ENCODE data around the gene TXNDC16. TPM values are rescaled to one million over a fixed set of nuclear protein-coding genes. Genes with fewer than 3 reads are reported as not detected.
"Not testable (repeated sequence)": the region's sequence is repeated elsewhere in the genome, so short reads cannot be mapped to it uniquely, and the experiment has no call there.

The TXNDC16 gene
- total and polyA plus RNA-seq, 2 donors (not counting 1 experiment from before 2014, with no cell fraction given): 0.75 to 7.0 TPM

DNA sequence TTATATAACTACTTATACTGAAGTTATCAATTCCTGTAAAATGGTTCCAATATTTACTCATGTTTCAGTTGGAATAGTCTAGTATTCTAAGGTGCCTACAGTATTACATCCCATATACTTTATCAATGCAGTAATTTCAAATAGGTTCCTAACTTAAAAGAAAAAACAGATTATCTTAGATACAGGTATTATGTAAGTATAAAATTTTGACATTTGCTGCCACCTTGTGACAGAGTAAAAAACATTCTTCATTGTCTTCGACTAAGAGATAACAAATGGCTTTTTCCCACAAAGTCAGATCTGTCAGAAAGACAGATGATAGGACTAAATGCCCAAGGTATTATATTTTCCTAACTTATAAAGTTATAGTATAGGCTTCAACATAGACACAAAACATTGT, 78.7 kb downstream of the TXNDC16 start:
- ChIA-PET POLR2A (no interaction called here), CTCF (interaction anchor here (0.8 to 1.0 kb wide), 4 partner anchors 37 to 183 kb away, joined by 3 to 7 read pairs (median 4); no protein-coding TSS in a partner anchor)
- Histone ChIP-seq H3K4me3 (ENCODE audit: control extremely low read depth in 1 of 5, extremely low read depth in 1 of 5, insufficient read depth in 1 of 5, low read depth in 2 of 5, low read length in 4 of 5) (no peak overlapping the region), H3K9me3 (ENCODE audit: control extremely low read depth in 1 of 3, control insufficient read depth in 2 of 3, insufficient read depth in 1 of 3, low read length in 2 of 3) (no peaks in the 10 kb centered on the region), H3K27me3 (replicated peaks in 1 of 4; ENCODE audit: control extremely low read depth in 1 of 4, control insufficient read depth in 3 of 4, insufficient read depth in 4 of 4, low read length in 3 of 4) (no peaks in the 10 kb centered on the region), H4K20me1 (ENCODE audit: control insufficient read depth, insufficient read depth, low read length, poor library complexity, severe bottlenecking) (no peaks in the 10 kb centered on the region), H3K4me1 (ENCODE audit: control insufficient read depth in 2 of 2, insufficient read depth in 2 of 2, low read length in 2 of 2) (no peaks in the 10 kb centered on the region), H3K4me2 (replicated peaks; ENCODE audit: low read depth, low read length, poor library complexity, severe bottlenecking) (no peak overlapping the region), H3K9ac (ENCODE audit: low read length) (no peak overlapping the region), H3K27ac (ENCODE audit: low read length in 2 of 2) (no peak overlapping the region), H3K79me2 (ENCODE audit: control insufficient read depth, insufficient read depth, low read length) (no peaks in the 10 kb centered on the region), H3K36me3 (replicated peaks in 1 of 2; ENCODE audit: control extremely low read depth in 1 of 2, control insufficient read depth in 1 of 2, extremely low read depth in 1 of 2, insufficient read depth in 2 of 2, low read length in 1 of 2) (peaks cover 0 to 2% of the 10 kb centered on the region in 2 experiments), H2AFZ (ENCODE audit: insufficient read depth, low read depth, low read length, poor library complexity, severe bottlenecking) (no peak overlapping the region)
- DNase-seq (peak; percentile 50), ATAC-seq (ENCODE audit: low read depth) (no peak)
- no peak overlapping the region for H3K27ac Mint-ChIP-seq
- intact Hi-C loops (cut with micrococcal nuclease): loop anchor here (1.0 to 5.0 kb wide), 2 partner anchors 174 to 476 kb away; no protein-coding TSS in a partner anchor
- WGBS (ENCODE audit: insufficient coverage): no CpG with 5 or more reads among the region's 1 CpG
- no peaks in the 10 kb centered on the region for H3K9me3 Mint-ChIP-seq (ENCODE audit: insufficient read depth)
- H3K4me1 Mint-ChIP-seq: no peaks in the 10 kb centered on the region
- no peak for TF ChIP-seq EZH2 (IDR thresholded peaks at IDR 0.05; ENCODE audit: borderline replicate concordance, insufficient read depth, low read depth, low read length, poor library complexity, severe bottlenecking)
- TF ChIP-seq, protein P1, sequence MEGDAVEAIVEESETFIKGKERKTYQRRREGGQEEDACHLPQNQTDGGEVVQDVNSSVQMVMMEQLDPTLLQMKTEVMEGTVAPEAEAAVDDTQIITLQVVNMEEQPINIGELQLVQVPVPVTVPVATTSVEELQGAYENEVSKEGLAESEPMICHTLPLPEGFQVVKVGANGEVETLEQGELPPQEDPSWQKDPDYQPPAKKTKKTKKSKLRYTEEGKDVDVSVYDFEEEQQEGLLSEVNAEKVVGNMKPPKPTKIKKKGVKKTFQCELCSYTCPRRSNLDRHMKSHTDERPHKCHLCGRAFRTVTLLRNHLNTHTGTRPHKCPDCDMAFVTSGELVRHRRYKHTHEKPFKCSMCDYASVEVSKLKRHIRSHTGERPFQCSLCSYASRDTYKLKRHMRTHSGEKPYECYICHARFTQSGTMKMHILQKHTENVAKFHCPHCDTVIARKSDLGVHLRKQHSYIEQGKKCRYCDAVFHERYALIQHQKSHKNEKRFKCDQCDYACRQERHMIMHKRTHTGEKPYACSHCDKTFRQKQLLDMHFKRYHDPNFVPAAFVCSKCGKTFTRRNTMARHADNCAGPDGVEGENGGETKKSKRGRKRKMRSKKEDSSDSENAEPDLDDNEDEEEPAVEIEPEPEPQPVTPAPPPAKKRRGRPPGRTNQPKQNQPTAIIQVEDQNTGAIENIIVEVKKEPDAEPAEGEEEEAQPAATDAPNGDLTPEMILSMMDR (IDR thresholded peaks at IDR 0.05): peak; percentile 50
- no peak overlapping the region for H3K4me3 Mint-ChIP-seq
- H3K27me3 Mint-ChIP-seq: no peaks in the 10 kb centered on the region

DNA sequence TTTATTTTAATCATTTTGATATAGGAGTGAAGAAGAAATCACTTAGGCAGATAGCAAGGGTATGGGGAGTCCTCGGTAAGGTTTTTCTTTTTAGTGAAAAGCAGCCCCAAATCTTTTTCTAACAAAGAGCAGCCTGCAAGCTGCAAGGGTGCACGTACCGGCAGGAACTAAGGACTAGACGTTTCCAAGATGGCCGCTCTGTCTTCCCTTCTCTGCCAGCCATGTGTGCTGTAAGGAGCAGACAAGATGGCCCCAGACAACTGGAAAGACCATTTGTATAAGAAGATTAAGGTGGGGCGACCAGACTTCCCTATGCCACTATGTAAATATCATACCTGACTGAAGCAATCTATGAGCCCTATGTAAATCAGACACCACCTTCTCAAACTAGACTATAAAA, 79.6 kb downstream of the TXNDC16 start:
- Histone ChIP-seq H3K9ac (ENCODE audit: low read length) (no peak overlapping the region), H4K20me1 (ENCODE audit: control insufficient read depth, insufficient read depth, low read length, poor library complexity, severe bottlenecking) (no peaks in the 10 kb centered on the region), H3K4me1 (ENCODE audit: control insufficient read depth in 2 of 2, insufficient read depth in 2 of 2, low read length in 2 of 2) (no peaks in the 10 kb centered on the region), H3K4me2 (replicated peaks; ENCODE audit: low read depth, low read length, poor library complexity, severe bottlenecking) (no peak overlapping the region), H3K4me3 (ENCODE audit: control extremely low read depth in 1 of 5, extremely low read depth in 1 of 5, insufficient read depth in 1 of 5, low read depth in 2 of 5, low read length in 4 of 5) (no peak overlapping the region), H3K36me3 (replicated peaks in 1 of 2; ENCODE audit: control extremely low read depth in 1 of 2, control insufficient read depth in 1 of 2, extremely low read depth in 1 of 2, insufficient read depth in 2 of 2, low read length in 1 of 2) (peaks cover 0 to 2% of the 10 kb centered on the region in 2 experiments), H3K79me2 (ENCODE audit: control insufficient read depth, insufficient read depth, low read length) (no peaks in the 10 kb centered on the region), H3K27me3 (replicated peaks in 1 of 4; ENCODE audit: control extremely low read depth in 1 of 4, control insufficient read depth in 3 of 4, insufficient read depth in 4 of 4, low read length in 3 of 4) (no peaks in the 10 kb centered on the region), H3K27ac (ENCODE audit: low read length in 2 of 2) (no peak overlapping the region), H2AFZ (ENCODE audit: insufficient read depth, low read depth, low read length, poor library complexity, severe bottlenecking) (no peak overlapping the region), H3K9me3 (ENCODE audit: control extremely low read depth in 1 of 3, control insufficient read depth in 2 of 3, insufficient read depth in 1 of 3, low read length in 2 of 3) (no peaks in the 10 kb centered on the region)
- no peak overlapping the region for H3K4me3 Mint-ChIP-seq
- TF ChIP-seq, protein P1 (IDR thresholded peaks at IDR 0.05): no peak
- TF ChIP-seq EZH2 (IDR thresholded peaks at IDR 0.05; ENCODE audit: borderline replicate concordance, insufficient read depth, low read depth, low read length, poor library complexity, severe bottlenecking): no peak
- no peaks in the 10 kb centered on the region for H3K27me3 Mint-ChIP-seq
- H3K4me1 Mint-ChIP-seq: no peaks in the 10 kb centered on the region
- no peak for ATAC-seq (ENCODE audit: low read depth)
- POLR2A ChIA-PET: no interaction called here
- H3K27ac Mint-ChIP-seq: no peak overlapping the region
- CTCF ChIA-PET: interaction anchor here (0.8 to 1.0 kb wide), 4 partner anchors 38 to 182 kb away, joined by 3 to 7 read pairs (median 4); no protein-coding TSS in a partner anchor
- WGBS (ENCODE audit: insufficient coverage): 100% methylated on average over 1 of the region's 6 CpGs
- intact Hi-C loops (cut with micrococcal nuclease): loop anchor here (1.0 to 5.0 kb wide), 2 partner anchors 173 to 475 kb away; no protein-coding TSS in a partner anchor
- no peak for DNase-seq
- no peaks in the 10 kb centered on the region for H3K9me3 Mint-ChIP-seq (ENCODE audit: insufficient read depth)

DNA sequence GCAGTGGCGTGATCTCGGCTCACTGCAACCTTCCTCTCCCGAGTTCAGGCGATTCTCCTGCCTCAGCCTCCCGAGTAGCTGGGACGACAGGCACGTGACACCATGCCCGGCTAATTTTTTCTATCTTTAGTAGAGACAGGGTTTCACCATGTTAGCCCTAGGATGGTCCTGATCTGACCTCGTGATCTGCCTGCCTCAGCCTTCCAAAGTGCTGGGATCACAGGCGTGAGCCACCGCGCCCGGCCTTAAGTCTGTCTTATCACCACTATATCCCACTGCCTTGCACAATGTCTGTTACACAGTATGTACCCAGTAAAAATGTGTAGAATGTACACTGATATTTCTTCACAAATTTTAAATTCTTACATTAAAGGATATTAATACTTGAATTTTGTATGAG, 80.1 kb downstream of the TXNDC16 start:
- H3K27me3 ChIP-seq (replicated peaks in 1 of 4; ENCODE audit: control extremely low read depth in 1 of 4, control insufficient read depth in 3 of 4, insufficient read depth in 4 of 4, low read length in 3 of 4); H3K4me2 ChIP-seq (replicated peaks; ENCODE audit: low read depth, low read length, poor library complexity, severe bottlenecking); ATAC-seq (ENCODE audit: low read depth); H3K4me1 Mint-ChIP-seq; H4K20me1 ChIP-seq (ENCODE audit: control insufficient read depth, insufficient read depth, low read length, poor library complexity, severe bottlenecking); CTCF ChIA-PET; H3K4me1 ChIP-seq (ENCODE audit: control insufficient read depth in 2 of 2, insufficient read depth in 2 of 2, low read length in 2 of 2); H3K27ac ChIP-seq (ENCODE audit: low read length in 2 of 2); POLR2A ChIA-PET; H3K27ac Mint-ChIP-seq; H3K9ac ChIP-seq (ENCODE audit: low read length); H3K4me3 Mint-ChIP-seq; H3K27me3 Mint-ChIP-seq; H2AFZ ChIP-seq (ENCODE audit: insufficient read depth, low read depth, low read length, poor library complexity, severe bottlenecking); H3K4me3 ChIP-seq (ENCODE audit: control extremely low read depth in 1 of 5, extremely low read depth in 1 of 5, insufficient read depth in 1 of 5, low read depth in 2 of 5, low read length in 4 of 5); H3K9me3 ChIP-seq (ENCODE audit: control extremely low read depth in 1 of 3, control insufficient read depth in 2 of 3, insufficient read depth in 1 of 3, low read length in 2 of 3); H3K36me3 ChIP-seq (replicated peaks in 1 of 2; ENCODE audit: control extremely low read depth in 1 of 2, control insufficient read depth in 1 of 2, extremely low read depth in 1 of 2, insufficient read depth in 2 of 2, low read length in 1 of 2); H3K9me3 Mint-ChIP-seq (ENCODE audit: insufficient read depth); DNase-seq; H3K79me2 ChIP-seq (ENCODE audit: control insufficient read depth, insufficient read depth, low read length): not testable (repeated sequence)
- intact Hi-C loops (cut with micrococcal nuclease): loop anchor here (5.0 kb wide), 1 partner anchor 475 kb away; no protein-coding TSS in a partner anchor
- WGBS (ENCODE audit: insufficient coverage): 98% methylated on average over 8 of the region's 13 CpGs

All from B cell (primary cell).